Suprapubic skin (tissue), 3 donors: Measurements from ENCODE around the gene IL17RD.

ENCODE experiments used
- CTCF ChIP-seq, 2 donors: fragments of 200-600 bp in 1 of 2; fragments of 450-650 bp in 1 of 2; sonication (generic) in 1 of 2; IDR thresholded peaks; one replicate each; pipeline ENCODE4 v1.5.1; 2016 to 2019; ENCODE audit warnings: antibody characterized with exemption in 2 of 2, mild to moderate bottlenecking in 1 of 2, moderate library complexity in 1 of 2
- POLR2AphosphoS5 ChIP-seq, 3 donors: sonication (generic); formaldehyde crosslinking; IDR thresholded peaks; one replicate each; pipeline ENCODE4 v1.6.1; 2017; ENCODE audit warnings: antibody characterized with exemption in 3 of 3

GRCh38 chr3:57144952-57145351, 20.2 kb downstream of the IL17RD start:
- TF ChIP-seq POLR2AphosphoS5 (IDR thresholded peaks at IDR 0.05), result no peak
- TF ChIP-seq CTCF (IDR thresholded peaks at IDR 0.05), result no peak
